Osteocyte (in vitro differentiated cells): Measurements from ENCODE around the gene ADRB2. TPM values are rescaled to one million over a fixed set of nuclear protein-coding genes. Genes with fewer than 3 reads are reported as not detected.

Experiments used
- DNase-seq: peaks from one replicate; pipeline ENCODE4 v3.0.0; 2021; ENCODE audit warnings: mixed read lengths; ENCODE audit not compliant: unreplicated experiment; ENCODE audit errors: extremely low spot score
- H3K27ac Mint-ChIP-seq: one replicate; pipeline ENCODE4 v1.8.0; 2021; ENCODE audit warnings: mild to moderate bottlenecking, mixed read lengths; ENCODE audit not compliant: unreplicated experiment
- H3K27me3 Mint-ChIP-seq: one replicate; pipeline ENCODE4 v1.8.0; 2021; ENCODE audit warnings: mixed read lengths; ENCODE audit not compliant: unreplicated experiment
- H3K36me3 Mint-ChIP-seq: one replicate; pipeline ENCODE4 v1.8.0; 2021; ENCODE audit warnings: mixed read lengths; ENCODE audit not compliant: unreplicated experiment
- H3K4me1 Mint-ChIP-seq: one replicate; pipeline ENCODE4 v1.8.0; 2021; ENCODE audit warnings: mixed read lengths; ENCODE audit not compliant: unreplicated experiment
- H3K4me3 Mint-ChIP-seq: one replicate; pipeline ENCODE4 v1.8.0; 2021; ENCODE audit warnings: mild to moderate bottlenecking, moderate library complexity, mixed read lengths; ENCODE audit not compliant: unreplicated experiment
- H3K9me3 Mint-ChIP-seq: one replicate; pipeline ENCODE4 v1.8.0; 2021; ENCODE audit warnings: mixed read lengths; ENCODE audit not compliant: unreplicated experiment
- total RNA-seq: library from RNA; stranded (reverse); gene quantifications from 2 replicates; pipeline ENCODE4 v1.2.1, GENCODE V29; 2021
- TF ChIP-seq, protein P1 (sequence below): fragments of 200-600 bp; sonication (generic); IDR thresholded peaks from 2 replicates; pipeline ENCODE4 v1.5.0; 2021; ENCODE audit warnings: antibody characterized with exemption, mild to moderate bottlenecking, moderate library complexity

ADRB2 gene
- total RNA-seq, 1 donor from 2014 or later: 7.1 TPM

DNA sequence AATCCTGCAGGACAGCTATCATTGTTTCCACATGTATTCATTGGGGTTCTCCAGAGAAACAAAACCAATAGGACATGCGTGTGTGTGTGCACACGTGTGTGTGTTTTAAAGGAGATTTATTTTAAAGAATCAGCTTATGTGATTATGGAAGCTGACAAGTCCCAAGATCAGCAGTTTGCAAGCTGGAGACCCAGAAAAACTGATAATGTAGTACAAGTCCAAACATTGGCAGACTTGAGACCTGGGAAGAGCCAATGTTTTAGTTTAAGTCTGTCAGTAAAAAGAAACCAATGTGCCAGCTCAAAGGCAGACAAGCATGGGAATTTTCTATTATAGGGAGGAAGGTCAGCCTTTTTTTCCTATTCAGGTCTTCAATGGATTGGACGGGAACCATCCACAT, 35.3 kb downstream of the ADRB2 start:
- H3K27ac Mint-ChIP-seq: no peak overlapping the region
- no peaks in the 10 kb centered on the region for H3K27me3 Mint-ChIP-seq
- H3K36me3 Mint-ChIP-seq: no peaks in the 10 kb centered on the region
- H3K9me3 Mint-ChIP-seq: no peaks in the 10 kb centered on the region
- DNase-seq: no peak
- H3K4me1 Mint-ChIP-seq: peaks cover 39% of the 10 kb centered on the region
- TF ChIP-seq, protein P1, sequence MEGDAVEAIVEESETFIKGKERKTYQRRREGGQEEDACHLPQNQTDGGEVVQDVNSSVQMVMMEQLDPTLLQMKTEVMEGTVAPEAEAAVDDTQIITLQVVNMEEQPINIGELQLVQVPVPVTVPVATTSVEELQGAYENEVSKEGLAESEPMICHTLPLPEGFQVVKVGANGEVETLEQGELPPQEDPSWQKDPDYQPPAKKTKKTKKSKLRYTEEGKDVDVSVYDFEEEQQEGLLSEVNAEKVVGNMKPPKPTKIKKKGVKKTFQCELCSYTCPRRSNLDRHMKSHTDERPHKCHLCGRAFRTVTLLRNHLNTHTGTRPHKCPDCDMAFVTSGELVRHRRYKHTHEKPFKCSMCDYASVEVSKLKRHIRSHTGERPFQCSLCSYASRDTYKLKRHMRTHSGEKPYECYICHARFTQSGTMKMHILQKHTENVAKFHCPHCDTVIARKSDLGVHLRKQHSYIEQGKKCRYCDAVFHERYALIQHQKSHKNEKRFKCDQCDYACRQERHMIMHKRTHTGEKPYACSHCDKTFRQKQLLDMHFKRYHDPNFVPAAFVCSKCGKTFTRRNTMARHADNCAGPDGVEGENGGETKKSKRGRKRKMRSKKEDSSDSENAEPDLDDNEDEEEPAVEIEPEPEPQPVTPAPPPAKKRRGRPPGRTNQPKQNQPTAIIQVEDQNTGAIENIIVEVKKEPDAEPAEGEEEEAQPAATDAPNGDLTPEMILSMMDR: no peak
- no peak overlapping the region for H3K4me3 Mint-ChIP-seq

DNA sequence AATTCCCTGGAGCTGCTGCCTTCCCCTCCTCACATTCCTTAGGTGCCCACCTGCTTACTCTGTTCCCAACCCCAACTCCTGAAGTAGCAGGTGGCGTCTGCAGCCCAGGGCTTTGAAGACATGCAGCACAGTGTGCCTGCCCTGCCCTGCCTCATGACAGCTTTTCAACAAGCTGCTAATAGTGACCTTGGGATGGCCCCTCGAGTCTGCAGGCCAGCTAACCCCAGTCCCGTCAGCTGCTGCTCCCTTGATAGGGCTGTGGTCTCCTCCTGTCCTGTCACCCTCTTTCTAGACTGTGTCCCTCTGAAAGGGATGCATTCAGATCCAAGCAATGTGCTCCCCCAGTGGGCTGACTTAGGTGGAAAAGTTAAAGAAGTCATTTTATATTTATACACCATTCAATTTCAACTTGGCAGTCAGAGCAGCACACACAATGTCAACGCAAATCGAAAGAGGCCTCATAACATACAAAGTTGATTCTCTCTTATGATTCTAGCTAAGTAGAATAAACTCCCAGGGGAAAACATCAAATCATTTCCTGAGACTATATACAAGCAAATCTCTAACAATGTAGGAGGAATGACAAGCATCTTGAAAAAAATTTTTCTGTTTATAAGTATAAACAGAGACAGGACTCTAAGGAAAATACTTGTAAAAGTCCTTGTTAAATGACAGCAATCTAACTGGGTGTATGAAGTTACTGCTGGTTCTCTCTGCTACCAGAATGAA, 37.9 kb downstream of the ADRB2 start:
- Mint-ChIP-seq H3K36me3 (no peaks in the 10 kb centered on the region), H3K4me3 (no peak overlapping the region), H3K9me3 (no peaks in the 10 kb centered on the region), H3K27me3 (no peaks in the 10 kb centered on the region), H3K4me1 (peaks cover 21% of the 10 kb centered on the region), H3K27ac (peak overlapping the region; percentile 19)
- DNase-seq: no peak
- TF ChIP-seq, protein P1: no peak

DNA sequence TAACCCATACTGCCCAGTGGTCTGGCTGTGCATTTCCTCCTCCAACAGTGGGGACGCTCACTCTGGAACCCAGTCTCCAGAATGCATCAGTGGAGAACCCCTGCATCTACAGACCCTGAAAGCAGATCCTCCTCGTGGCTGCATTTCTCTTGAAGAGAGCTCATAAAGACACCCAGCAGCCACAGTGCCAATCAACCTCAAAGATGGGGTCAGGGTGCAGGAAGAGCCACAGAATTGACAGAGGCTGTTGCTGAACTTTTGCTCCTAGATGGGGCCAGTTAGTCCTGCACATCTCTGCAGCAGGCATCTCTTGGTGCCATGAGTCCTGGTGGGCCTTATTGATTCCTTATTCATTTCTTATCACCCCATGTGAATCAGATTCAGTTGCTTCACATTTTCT, 39.6 kb downstream of the ADRB2 start:
- Mint-ChIP-seq H3K4me3 (no peak overlapping the region), H3K4me1 (peaks cover 19% of the 10 kb centered on the region), H3K9me3 (no peaks in the 10 kb centered on the region), H3K27ac (no peak overlapping the region), H3K36me3 (no peaks in the 10 kb centered on the region), H3K27me3 (no peaks in the 10 kb centered on the region)
- TF ChIP-seq, protein P1: no peak
- DNase-seq: no peak

DNA sequence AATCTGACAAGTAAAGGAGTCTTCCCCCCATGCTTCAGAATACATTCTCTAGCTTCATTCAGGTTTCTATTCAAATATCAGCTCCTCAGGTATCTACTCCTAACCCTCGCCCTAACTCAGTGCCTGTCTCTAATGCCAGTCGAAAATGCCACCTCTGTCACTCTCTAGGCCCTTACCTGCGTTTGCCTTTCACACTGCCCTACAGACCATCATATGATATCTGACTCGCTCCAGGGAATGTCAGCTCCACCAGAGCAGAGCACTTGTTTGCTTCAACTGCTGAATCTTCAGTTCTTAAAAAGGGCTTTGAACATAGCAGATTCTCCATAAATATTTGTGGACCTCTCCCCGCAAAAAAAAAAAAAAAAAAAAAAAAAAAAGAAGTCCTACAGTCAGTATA, 46.7 kb downstream of the ADRB2 start:
- H3K9me3 Mint-ChIP-seq: no peaks in the 10 kb centered on the region
- no peak overlapping the region for H3K27ac Mint-ChIP-seq
- H3K4me3 Mint-ChIP-seq: no peak overlapping the region
- TF ChIP-seq, protein P1: no peak
- peaks cover 24% of the 10 kb centered on the region for H3K4me1 Mint-ChIP-seq
- H3K27me3 Mint-ChIP-seq: no peaks in the 10 kb centered on the region
- H3K36me3 Mint-ChIP-seq: no peaks in the 10 kb centered on the region
- DNase-seq: no peak

DNA sequence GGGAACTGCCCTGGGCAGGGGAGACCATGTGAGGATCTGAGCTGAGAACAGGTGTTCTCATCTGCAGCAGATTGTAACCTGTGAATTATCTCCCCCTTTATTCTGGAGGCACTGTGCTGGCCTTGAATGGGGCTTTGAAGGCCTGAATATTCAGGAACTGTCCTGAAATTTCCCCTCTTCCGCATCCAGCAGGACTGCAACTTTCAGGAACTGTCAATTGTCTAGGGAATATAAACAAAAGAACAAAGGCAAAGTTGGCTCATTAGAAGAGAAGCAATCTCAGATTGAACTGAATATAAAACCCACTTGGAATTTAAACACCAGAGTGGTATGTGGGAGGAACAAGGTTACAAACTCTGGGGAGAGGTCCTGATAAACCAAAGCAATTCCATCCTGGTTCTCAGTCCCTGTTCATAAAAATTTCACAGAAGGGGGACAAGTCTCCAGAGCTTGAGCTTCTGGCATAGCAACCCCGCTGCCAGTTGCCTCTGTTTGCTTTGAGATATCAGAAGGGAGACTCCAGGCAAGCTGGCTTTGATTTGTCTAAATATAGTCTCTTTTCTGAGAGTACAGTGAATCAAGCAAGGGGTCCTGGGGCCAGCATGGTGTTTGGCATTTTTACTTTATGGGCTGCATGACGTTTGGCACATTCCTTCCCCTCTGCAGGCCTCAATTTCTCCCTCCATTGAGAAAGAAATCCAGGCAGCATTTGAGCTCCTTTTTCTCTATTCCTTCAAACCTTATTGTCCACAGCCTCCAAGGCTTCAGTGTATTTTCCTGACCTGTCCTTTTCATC, 47.5 kb downstream of the ADRB2 start:
- H3K36me3 Mint-ChIP-seq: no peaks in the 10 kb centered on the region
- no peaks in the 10 kb centered on the region for H3K27me3 Mint-ChIP-seq
- no peak for DNase-seq
- no peak overlapping the region for H3K27ac Mint-ChIP-seq
- peaks cover 24% of the 10 kb centered on the region for H3K4me1 Mint-ChIP-seq
- TF ChIP-seq, protein P1: no peak
- no peaks in the 10 kb centered on the region for H3K9me3 Mint-ChIP-seq
- no peak overlapping the region for H3K4me3 Mint-ChIP-seq
